HCT116 (cell line): ENCODE data around the gene ARSJ. TPM values are rescaled to one million over a fixed set of nuclear protein-coding genes. Genes with fewer than 3 reads are reported as not detected.

Experiments
- ATAC-seq: fragments of 200-7000 bp; cut with Tn5 transposase; 2 replicates; pipeline ENCODE4 v1.9.1; 2020; ENCODE audit warnings: mild to moderate bottlenecking, moderate library complexity
- BruUV-seq: library from RNA; stranded (reverse); fragments of 400-500 nt; replicated peaks from 2 replicates; lab custom pipeline; 2021; lab: Mats Ljungman, UMichigan
- CTCF ChIA-PET: fragments of 300-600 bp; sonication (Branson Sonifier 250); formaldehyde crosslinking; loops from one replicate; lab custom pipeline; 2021; ENCODE audit warnings: antibody characterized with exemption; lab: Charles Lee
- POLR2A ChIA-PET: fragments of 300-600, 350-600 bp; sonication (Branson Sonifier 250); formaldehyde crosslinking; loops from one replicate; lab custom pipeline; 2021; ENCODE audit warnings: antibody characterized with exemption; lab: Charles Lee
- RAD21 ChIA-PET, 2 experiments: fragments of 300-600 bp; sonication (Branson Sonifier 250); formaldehyde crosslinking; loops; one replicate each; lab custom pipeline; 2023; ENCODE audit warnings: low total read pairs in 2 of 2; ENCODE audit not compliant: uncharacterized antibody in 2 of 2, unreplicated experiment in 2 of 2, low non-redundant PET in 1 of 2; lab: Charles Lee
- DNase-seq: peaks from one replicate; pipeline ENCODE4 v3.0.0-alpha.2; 2010; ENCODE audit warnings: low read depth, low spot score
- H2AFZ ChIP-seq: fragments of 200-600 bp; shearing (Covaris generic), sonication (generic); 2 replicates; pipeline ENCODE4 v1.6.1; 2017; ENCODE audit warnings: low read depth, mixed run types, mixed read lengths, antibody characterized with exemption, low read length; ENCODE audit not compliant: poor library complexity, severe bottlenecking
- H3K27ac ChIP-seq: 2 replicates; pipeline ENCODE4 v1.5.1; 2012; ENCODE audit warnings: low read depth, low read length
- H3K27me3 ChIP-seq: fragments of 200-600 bp; sonication (generic); 2 replicates; pipeline ENCODE4 v1.6.1; 2016; ENCODE audit warnings: mixed run types, low read length, mixed read lengths; ENCODE audit not compliant: insufficient read depth
- H3K36me3 ChIP-seq, 2 experiments: fragments of 200-500 bp in 1 of 2; fragments of 200-600 bp in 1 of 2; sonication (Bioruptor generic) in 1 of 2; sonication (generic) in 1 of 2; 2 replicates each; pipeline versions ENCODE4 v1.5.1 to v1.6.1; 2014 to 2016; ENCODE audit warnings: low read length in 2 of 2, inconsistent platforms in 1 of 2, mixed read lengths in 1 of 2, mixed run types in 1 of 2; ENCODE audit not compliant: insufficient read depth in 2 of 2, control insufficient read depth in 1 of 2
- H3K4me1 ChIP-seq, 2 experiments: fragments of 200-600 bp in 1 of 2; sonication (generic) in 1 of 2; 2 replicates each; pipeline versions ENCODE4 v1.5.1 to v1.6.1; 2012 to 2017; ENCODE audit warnings: low read length in 2 of 2, inconsistent platforms in 1 of 2, mild to moderate bottlenecking in 1 of 2, mixed read lengths in 1 of 2, mixed run types in 1 of 2, moderate library complexity in 1 of 2; ENCODE audit not compliant: insufficient read depth in 2 of 2, control insufficient read depth in 1 of 2
- H3K4me2 ChIP-seq: fragments of 200-600 bp; sonication (generic); 2 replicates; pipeline ENCODE4 v1.6.1; 2017; ENCODE audit warnings: mixed run types, low read length, mixed read lengths
- H3K4me3 ChIP-seq, 2 experiments: fragments of 200-600 bp in 1 of 2; sonication (generic) in 1 of 2; replicated peaks in 1 of 2; 2 replicates each; pipeline ENCODE4 v1.5.1; 2011 to 2016; ENCODE audit warnings: low read length in 2 of 2, control low read depth in 1 of 2, low read depth in 1 of 2, mild to moderate bottlenecking in 1 of 2, mixed read lengths in 1 of 2, mixed run types in 1 of 2
- H3K79me2 ChIP-seq: fragments of 200-600 bp; sonication (generic); 2 replicates; pipeline ENCODE4 v1.6.1; 2017; ENCODE audit warnings: mild to moderate bottlenecking, mixed run types, low read length, moderate library complexity, mixed read lengths; ENCODE audit not compliant: insufficient read depth
- H3K9ac ChIP-seq: fragments of 200-600 bp; sonication (generic); 2 replicates; pipeline ENCODE4 v1.6.1; 2016; ENCODE audit warnings: low read length, mixed read lengths
- H3K9me2 ChIP-seq: fragments of 200-600 bp; sonication (generic), shearing (Covaris generic); 2 replicates; pipeline ENCODE4 v1.6.1; 2017; ENCODE audit warnings: mixed run types, mild to moderate bottlenecking, moderate library complexity; ENCODE audit not compliant: insufficient read depth
- H3K9me3 ChIP-seq, 2 experiments: fragments of 200-500 bp in 1 of 2; fragments of 200-600 bp in 1 of 2; sonication (Bioruptor generic) in 1 of 2; sonication (generic) in 1 of 2; 2 replicates each; pipeline ENCODE4 v1.6.1; 2014 to 2017; ENCODE audit warnings: low read length in 2 of 2, mixed read lengths in 2 of 2, inconsistent platforms in 1 of 2, low read depth in 1 of 2, mild to moderate bottlenecking in 1 of 2, mixed run types in 1 of 2, moderate library complexity in 1 of 2; ENCODE audit not compliant: control insufficient read depth in 1 of 2, insufficient read depth in 1 of 2
- H4K20me1 ChIP-seq: fragments of 200-600 bp; sonication (generic), shearing (Covaris generic); 2 replicates; pipeline ENCODE4 v1.6.1; 2017; ENCODE audit warnings: mixed run types, mild to moderate bottlenecking, moderate library complexity; ENCODE audit not compliant: insufficient read depth
- ATF3 ChIP-seq: IDR thresholded peaks from 2 replicates; pipeline ENCODE4 v1.6.1; 2012
- CBX3 ChIP-seq: IDR thresholded peaks from 2 replicates; pipeline ENCODE4 v1.6.1; 2012; ENCODE audit warnings: low read depth
- CEBPB ChIP-seq: IDR thresholded peaks from 2 replicates; pipeline ENCODE4 v1.6.1; 2012; ENCODE audit warnings: low read depth
- EGR1 ChIP-seq: IDR thresholded peaks from 2 replicates; pipeline ENCODE4 v1.6.1; 2012; ENCODE audit warnings: low read depth
- ELF1 ChIP-seq: IDR thresholded peaks from 2 replicates; pipeline ENCODE4 v1.6.1; 2012; ENCODE audit warnings: low read depth, borderline replicate concordance
- EZH2 ChIP-seq: fragments of 200-600 bp; sonication (generic); IDR thresholded peaks from 2 replicates; pipeline ENCODE4 v1.6.1; 2017; ENCODE audit warnings: antibody characterized with exemption, mixed run types
- EZH2phosphoT487 ChIP-seq: fragments of 200-600 bp; IDR thresholded peaks from 2 replicates; pipeline ENCODE4 v1.6.1; 2018; ENCODE audit warnings: antibody characterized with exemption, borderline replicate concordance
- FOSL1 ChIP-seq: IDR thresholded peaks from 2 replicates; pipeline ENCODE4 v1.6.1; 2012; ENCODE audit warnings: low read depth
- MAX ChIP-seq: IDR thresholded peaks from 2 replicates; pipeline ENCODE4 v1.6.1; 2012
- POLR2A ChIP-seq: IDR thresholded peaks from 2 replicates; pipeline ENCODE4 v1.7.0; 2011; ENCODE audit warnings: borderline replicate concordance; ENCODE audit not compliant: insufficient read depth, insufficient read length; ENCODE audit errors: extremely low read depth
- RAD21 ChIP-seq: IDR thresholded peaks from 2 replicates; pipeline ENCODE4 v1.6.1; 2012; ENCODE audit warnings: low read depth, mild to moderate bottlenecking
- SIN3A ChIP-seq: IDR thresholded peaks from 2 replicates; pipeline ENCODE4 v1.6.1; 2012; ENCODE audit warnings: low read depth
- SP1 ChIP-seq: IDR thresholded peaks from 2 replicates; pipeline ENCODE4 v1.6.1; 2012; ENCODE audit warnings: low read depth
- TCF7L2 ChIP-seq: IDR thresholded peaks from 2 replicates; pipeline ENCODE4 v1.7.0; 2011; ENCODE audit warnings: borderline replicate concordance, inconsistent platforms; ENCODE audit not compliant: insufficient read depth, insufficient read length; ENCODE audit errors: extremely low read depth
- YY1 ChIP-seq: IDR thresholded peaks from 2 replicates; pipeline ENCODE4 v1.6.1; 2011; ENCODE audit warnings: low read length, low read depth, moderate library complexity, mild to moderate bottlenecking; ENCODE audit not compliant: insufficient replicate concordance; ENCODE audit errors: extremely low read depth
- ZBTB33 ChIP-seq: IDR thresholded peaks from 2 replicates; pipeline ENCODE4 v1.6.1; 2011; ENCODE audit warnings: mild to moderate bottlenecking, low read length, moderate library complexity; ENCODE audit not compliant: insufficient replicate concordance; ENCODE audit errors: extremely low read depth
- ZFX ChIP-seq: fragments of 450-650 bp; IDR thresholded peaks from 2 replicates; pipeline ENCODE4 v1.6.1; 2017
- ZNF274 ChIP-seq: fragments of 200-500 bp; sonication (Bioruptor generic); IDR thresholded peaks from 2 replicates; pipeline ENCODE4 v1.6.1; 2014; ENCODE audit warnings: mild to moderate bottlenecking, low read depth, low read length, inconsistent platforms
- intact Hi-C: fragments of 100-400 bp; cut with micrococcal nuclease; formaldehyde crosslinking; loops from 2 replicates; pipeline ENCODE4 v1.10.0; 2022
- total RNA-seq: library from RNA; stranded (reverse); gene quantifications from one replicate; pipeline ENCODE4 v1.2.1, GENCODE V29; 2021; ENCODE audit not compliant: unreplicated experiment
- TF ChIP-seq, protein P1 (sequence below): IDR thresholded peaks from 2 replicates; pipeline ENCODE4 v1.6.1; 2012; ENCODE audit warnings: low read depth

The ARSJ gene
- total RNA-seq, 1 experiment from 2014 or later: 2.3 TPM

GRCh38 chr4:113880240-113881028, 99.0 kb downstream of the ARSJ start:
- Histone ChIP-seq H3K4me2 (no peak overlapping the region), H3K27me3 (no peaks in the 10 kb centered on the region), H4K20me1 (no peaks in the 10 kb centered on the region), H3K27ac (no peak overlapping the region), H3K4me3 (no peak overlapping the region), H3K9ac (no peak overlapping the region), H2AFZ (peak overlapping the region; percentile 54), H3K79me2 (no peaks in the 10 kb centered on the region), H3K4me1 (no peaks in the 10 kb centered on the region), H3K9me3 (no peaks in the 10 kb centered on the region), H3K9me2 (no peaks in the 10 kb centered on the region), H3K36me3 (no peaks in the 10 kb centered on the region)
- ChIA-PET RAD21 (no interaction called here), CTCF (no interaction called here), POLR2A (no interaction called here)
- no TSS peak for BruUV-seq
- DNase-seq (no peak), ATAC-seq (no peak)
- intact Hi-C loops: no loop called here
- no peak for TF ChIP-seq FOSL1
- no peak for TF ChIP-seq EZH2phosphoT487
- TF ChIP-seq ZFX: no peak
- TF ChIP-seq TCF7L2: no peak
- no peak for TF ChIP-seq POLR2A
- TF ChIP-seq CBX3: no peak
- TF ChIP-seq MAX: no peak
- no peak for TF ChIP-seq ATF3
- no peak for TF ChIP-seq EGR1
- TF ChIP-seq SP1: no peak
- no peak for TF ChIP-seq ZNF274
- no peak for TF ChIP-seq ELF1
- no peak for TF ChIP-seq YY1
- TF ChIP-seq CEBPB: no peak
- TF ChIP-seq SIN3A: no peak
- TF ChIP-seq RAD21: no peak
- TF ChIP-seq, protein P1, sequence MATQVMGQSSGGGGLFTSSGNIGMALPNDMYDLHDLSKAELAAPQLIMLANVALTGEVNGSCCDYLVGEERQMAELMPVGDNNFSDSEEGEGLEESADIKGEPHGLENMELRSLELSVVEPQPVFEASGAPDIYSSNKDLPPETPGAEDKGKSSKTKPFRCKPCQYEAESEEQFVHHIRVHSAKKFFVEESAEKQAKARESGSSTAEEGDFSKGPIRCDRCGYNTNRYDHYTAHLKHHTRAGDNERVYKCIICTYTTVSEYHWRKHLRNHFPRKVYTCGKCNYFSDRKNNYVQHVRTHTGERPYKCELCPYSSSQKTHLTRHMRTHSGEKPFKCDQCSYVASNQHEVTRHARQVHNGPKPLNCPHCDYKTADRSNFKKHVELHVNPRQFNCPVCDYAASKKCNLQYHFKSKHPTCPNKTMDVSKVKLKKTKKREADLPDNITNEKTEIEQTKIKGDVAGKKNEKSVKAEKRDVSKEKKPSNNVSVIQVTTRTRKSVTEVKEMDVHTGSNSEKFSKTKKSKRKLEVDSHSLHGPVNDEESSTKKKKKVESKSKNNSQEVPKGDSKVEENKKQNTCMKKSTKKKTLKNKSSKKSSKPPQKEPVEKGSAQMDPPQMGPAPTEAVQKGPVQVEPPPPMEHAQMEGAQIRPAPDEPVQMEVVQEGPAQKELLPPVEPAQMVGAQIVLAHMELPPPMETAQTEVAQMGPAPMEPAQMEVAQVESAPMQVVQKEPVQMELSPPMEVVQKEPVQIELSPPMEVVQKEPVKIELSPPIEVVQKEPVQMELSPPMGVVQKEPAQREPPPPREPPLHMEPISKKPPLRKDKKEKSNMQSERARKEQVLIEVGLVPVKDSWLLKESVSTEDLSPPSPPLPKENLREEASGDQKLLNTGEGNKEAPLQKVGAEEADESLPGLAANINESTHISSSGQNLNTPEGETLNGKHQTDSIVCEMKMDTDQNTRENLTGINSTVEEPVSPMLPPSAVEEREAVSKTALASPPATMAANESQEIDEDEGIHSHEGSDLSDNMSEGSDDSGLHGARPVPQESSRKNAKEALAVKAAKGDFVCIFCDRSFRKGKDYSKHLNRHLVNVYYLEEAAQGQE: no peak
- TF ChIP-seq EZH2: no peak
- no peak for TF ChIP-seq ZBTB33
